Measurements from ENCODE around the gene DCAF6. TPM values are rescaled to one million over a fixed set of nuclear protein-coding genes. Genes with fewer than 3 reads are reported as not detected.

DCAF6 gene
- total RNA-seq, 1 donor from 2014 or later = 28.6 TPM

DNA sequence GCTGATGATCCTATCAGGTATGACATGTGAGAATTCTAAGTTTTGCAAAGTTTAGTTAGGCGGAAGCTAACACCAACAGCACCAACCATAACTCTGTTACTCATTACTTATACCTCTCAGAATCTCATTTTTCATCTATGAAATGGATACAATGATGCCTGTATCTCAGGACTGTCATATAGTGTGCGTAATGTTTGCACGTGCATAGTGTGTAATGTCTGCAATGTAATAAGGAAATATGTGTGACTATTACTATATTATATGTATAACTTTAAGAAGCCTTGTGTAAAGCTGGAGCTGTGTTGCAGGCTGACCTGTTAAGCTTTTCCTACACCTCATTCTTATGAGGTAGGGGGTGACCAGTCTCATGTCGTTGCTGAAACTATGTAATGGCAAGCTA, 35.6 kb upstream of the DCAF6 start:
- Mint-ChIP-seq H3K36me3 (no peaks in the 10 kb centered on the region), H3K27me3 (ENCODE audit: insufficient read depth, low read depth) (no peaks in the 10 kb centered on the region), H3K4me3 (no peak overlapping the region), H3K4me1 (peaks cover 18% of the 10 kb centered on the region), H3K9me3 (no peaks in the 10 kb centered on the region), H3K27ac (no peak overlapping the region)
- H3K27me3 ChIP-seq = no peaks in the 10 kb centered on the region
- H3K9me3 ChIP-seq (ENCODE audit: low read depth) = no peaks in the 10 kb centered on the region
- no peak overlapping the region for H3K4me3 ChIP-seq
- no peak for DNase-seq (ENCODE audit: low spot score)
- H3K27ac ChIP-seq = no peak overlapping the region
- peaks cover 15% of the 10 kb centered on the region for H3K4me1 ChIP-seq
- TF ChIP-seq, protein P1, sequence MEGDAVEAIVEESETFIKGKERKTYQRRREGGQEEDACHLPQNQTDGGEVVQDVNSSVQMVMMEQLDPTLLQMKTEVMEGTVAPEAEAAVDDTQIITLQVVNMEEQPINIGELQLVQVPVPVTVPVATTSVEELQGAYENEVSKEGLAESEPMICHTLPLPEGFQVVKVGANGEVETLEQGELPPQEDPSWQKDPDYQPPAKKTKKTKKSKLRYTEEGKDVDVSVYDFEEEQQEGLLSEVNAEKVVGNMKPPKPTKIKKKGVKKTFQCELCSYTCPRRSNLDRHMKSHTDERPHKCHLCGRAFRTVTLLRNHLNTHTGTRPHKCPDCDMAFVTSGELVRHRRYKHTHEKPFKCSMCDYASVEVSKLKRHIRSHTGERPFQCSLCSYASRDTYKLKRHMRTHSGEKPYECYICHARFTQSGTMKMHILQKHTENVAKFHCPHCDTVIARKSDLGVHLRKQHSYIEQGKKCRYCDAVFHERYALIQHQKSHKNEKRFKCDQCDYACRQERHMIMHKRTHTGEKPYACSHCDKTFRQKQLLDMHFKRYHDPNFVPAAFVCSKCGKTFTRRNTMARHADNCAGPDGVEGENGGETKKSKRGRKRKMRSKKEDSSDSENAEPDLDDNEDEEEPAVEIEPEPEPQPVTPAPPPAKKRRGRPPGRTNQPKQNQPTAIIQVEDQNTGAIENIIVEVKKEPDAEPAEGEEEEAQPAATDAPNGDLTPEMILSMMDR (IDR thresholded peaks at IDR 0.05) = no peak
- TF ChIP-seq EZH2phosphoT487 (IDR thresholded peaks at IDR 0.05) (no peak), EZH2 (IDR thresholded peaks at IDR 0.05) (no peak)
- no peak overlapping the region for H3K4me2 ChIP-seq
- H3K79me2 ChIP-seq (ENCODE audit: low read depth) = no peaks in the 10 kb centered on the region
- no peak overlapping the region for H2AFZ ChIP-seq (replicated peaks)
- H4K20me1 ChIP-seq (ENCODE audit: low read depth) = no peaks in the 10 kb centered on the region
- H3F3A ChIP-seq (ENCODE audit: low read depth) = peaks cover 15% of the 10 kb centered on the region
- no peak overlapping the region for H3K9ac ChIP-seq
- H3K36me3 ChIP-seq = no peaks in the 10 kb centered on the region

DNA sequence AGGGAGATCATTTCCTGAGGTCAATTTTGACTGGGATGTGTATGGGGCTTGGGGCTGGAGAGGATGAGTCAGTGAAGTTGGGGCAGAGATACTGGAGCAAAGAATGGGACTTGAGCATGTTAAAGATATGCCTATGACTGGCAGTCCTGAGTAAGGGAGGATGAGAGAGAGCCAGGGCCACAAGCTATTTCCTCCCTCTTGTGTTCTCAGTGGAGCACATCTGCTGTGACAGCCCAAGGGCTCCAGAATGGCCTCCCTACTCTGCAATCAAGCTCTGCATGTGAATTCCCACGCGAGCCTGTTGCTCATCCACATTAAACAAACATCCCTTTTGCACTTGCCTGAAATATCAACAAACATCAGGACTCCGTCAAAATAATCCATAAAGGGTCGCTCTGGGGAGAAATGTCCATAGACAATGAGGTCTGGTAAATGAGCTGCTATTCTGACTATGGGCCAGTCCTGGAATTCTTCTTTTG, 31.8 kb upstream of the DCAF6 start:
- DNase-seq (ENCODE audit: low spot score) = no peak
- no peak overlapping the region for H3K4me3 ChIP-seq
- no peak overlapping the region for H3K9ac ChIP-seq
- Mint-ChIP-seq H3K36me3 (no peaks in the 10 kb centered on the region), H3K27ac (no peak overlapping the region), H3K4me1 (peaks cover 18% of the 10 kb centered on the region), H3K9me3 (peaks cover 4% of the 10 kb centered on the region), H3K4me3 (no peak overlapping the region), H3K27me3 (ENCODE audit: insufficient read depth, low read depth) (no peaks in the 10 kb centered on the region)
- TF ChIP-seq EZH2phosphoT487 (IDR thresholded peaks at IDR 0.05) (no peak), EZH2 (IDR thresholded peaks at IDR 0.05) (no peak)
- TF ChIP-seq, protein P1 (IDR thresholded peaks at IDR 0.05) = no peak
- H3K9me3 ChIP-seq (ENCODE audit: low read depth) = peaks cover 7% of the 10 kb centered on the region
- H3K27ac ChIP-seq = no peak overlapping the region
- H3F3A ChIP-seq (ENCODE audit: low read depth) = peaks cover 17% of the 10 kb centered on the region
- H3K36me3 ChIP-seq = no peaks in the 10 kb centered on the region
- peak overlapping the region; percentile 26 for H2AFZ ChIP-seq (replicated peaks)
- H3K4me1 ChIP-seq = peaks cover 16% of the 10 kb centered on the region
- no peaks in the 10 kb centered on the region for H3K79me2 ChIP-seq (ENCODE audit: low read depth)
- peak overlapping the region; percentile 43 for H3K4me2 ChIP-seq
- no peaks in the 10 kb centered on the region for H4K20me1 ChIP-seq (ENCODE audit: low read depth)
- no peaks in the 10 kb centered on the region for H3K27me3 ChIP-seq

DNA sequence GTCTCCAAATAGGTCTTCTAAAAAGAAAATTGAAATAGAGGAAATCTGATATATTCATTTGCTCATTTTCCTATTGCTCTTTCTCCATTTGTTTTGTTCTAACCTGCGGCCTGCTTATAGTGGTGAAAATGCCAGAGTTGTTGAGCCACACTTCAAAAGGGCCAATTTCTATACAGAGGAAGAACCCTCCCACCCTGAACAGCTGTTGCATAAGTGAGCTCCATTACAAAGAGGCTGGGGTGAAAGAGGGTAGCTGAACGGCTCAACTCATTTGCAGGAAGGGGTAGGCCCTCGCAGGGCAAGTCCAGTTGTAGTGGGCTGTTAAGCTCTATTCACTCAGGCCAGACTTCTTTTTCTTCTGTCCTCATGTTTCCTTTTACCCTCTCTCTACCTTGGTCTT, 31.3 kb upstream of the DCAF6 start:
- H3K27me3 ChIP-seq = no peaks in the 10 kb centered on the region
- Mint-ChIP-seq H3K36me3 (peaks cover 2% of the 10 kb centered on the region), H3K27me3 (ENCODE audit: insufficient read depth, low read depth) (no peaks in the 10 kb centered on the region), H3K4me1 (peaks cover 18% of the 10 kb centered on the region), H3K27ac (peak overlapping the region; percentile 71), H3K4me3 (no peak overlapping the region), H3K9me3 (peaks cover 7% of the 10 kb centered on the region)
- H3K27ac ChIP-seq = peak overlapping the region; percentile 36
- peaks cover 10% of the 10 kb centered on the region for H3K9me3 ChIP-seq (ENCODE audit: low read depth)
- peak; percentile 71 for DNase-seq (ENCODE audit: low spot score)
- no peaks in the 10 kb centered on the region for H4K20me1 ChIP-seq (ENCODE audit: low read depth)
- no peak overlapping the region for H3K4me3 ChIP-seq
- H3K4me2 ChIP-seq = peak overlapping the region; percentile 43
- H3F3A ChIP-seq (ENCODE audit: low read depth) = peaks cover 17% of the 10 kb centered on the region
- H3K4me1 ChIP-seq = peaks cover 16% of the 10 kb centered on the region
- H3K9ac ChIP-seq = no peak overlapping the region
- TF ChIP-seq EZH2phosphoT487 (IDR thresholded peaks at IDR 0.05) = no peak
- no peak for TF ChIP-seq EZH2 (IDR thresholded peaks at IDR 0.05)
- TF ChIP-seq, protein P1 (IDR thresholded peaks at IDR 0.05) = no peak
- H3K79me2 ChIP-seq (ENCODE audit: low read depth) = no peaks in the 10 kb centered on the region
- H3K36me3 ChIP-seq = no peaks in the 10 kb centered on the region
- no peak overlapping the region for H2AFZ ChIP-seq (replicated peaks)
